Neuronal stem cell (in vitro differentiated cells): ENCODE measurements around the gene ST6GAL1.
"Not testable (repeated sequence)": the region's sequence is repeated elsewhere in the genome, so short reads cannot be mapped to it uniquely, and the experiment has no call there.

Experiments
- DNase-seq: peaks from one replicate; pipeline ENCODE4 v3.0.0-alpha.2; 2013; ENCODE audit warnings: low spot score
- H2AFZ ChIP-seq: one replicate; pipeline ENCODE4 v1.6.1; 2013; ENCODE audit warnings: mild to moderate bottlenecking, low read length, inconsistent platforms
- H2AK5ac ChIP-seq: 2 replicates; pipeline ENCODE4 v1.6.1; 2013; ENCODE audit warnings: low read depth, mild to moderate bottlenecking, inconsistent platforms, low read length, moderate library complexity, mixed read lengths
- H2BK120ac ChIP-seq: 2 replicates; pipeline ENCODE4 v1.6.1; 2013; ENCODE audit warnings: low read depth, mild to moderate bottlenecking, inconsistent platforms, low read length, moderate library complexity, mixed read lengths
- H2BK12ac ChIP-seq: one replicate; pipeline ENCODE4 v1.6.1; 2013; ENCODE audit warnings: low read length, inconsistent platforms
- H2BK15ac ChIP-seq: 2 replicates; pipeline ENCODE4 v1.6.1; 2013; ENCODE audit warnings: mild to moderate bottlenecking, low read length, inconsistent platforms, mixed read lengths
- H2BK5ac ChIP-seq: one replicate; pipeline ENCODE4 v1.6.1; 2013; ENCODE audit warnings: inconsistent platforms, mild to moderate bottlenecking, low read length, moderate library complexity
- H3K14ac ChIP-seq: one replicate; pipeline ENCODE4 v1.6.1; 2013; ENCODE audit warnings: low read length, inconsistent platforms
- H3K18ac ChIP-seq: 2 replicates; pipeline ENCODE4 v1.6.1; 2013; ENCODE audit warnings: low read length, inconsistent platforms
- H3K23ac ChIP-seq: 2 replicates; pipeline ENCODE4 v1.6.1; 2013; ENCODE audit warnings: low read depth, mild to moderate bottlenecking, mixed read lengths, low read length, inconsistent platforms; ENCODE audit not compliant: poor library complexity
- H3K27ac ChIP-seq: replicated peaks from 3 replicates; pipeline ENCODE4 v1.5.1; 2013; ENCODE audit warnings: low read length, inconsistent platforms
- H3K27me3 ChIP-seq, 3 experiments: 2 replicates each; pipeline ENCODE4 v1.6.1; 2013; ENCODE audit warnings: low read length in 3 of 3, mild to moderate bottlenecking in 2 of 3, inconsistent platforms in 1 of 3, low read depth in 1 of 3, mixed read lengths in 1 of 3, moderate library complexity in 1 of 3; ENCODE audit not compliant: control insufficient read depth in 3 of 3, insufficient read depth in 3 of 3
- H3K36me3 ChIP-seq, 2 donors: replicated peaks in 1 of 2; 2 replicates each; pipeline ENCODE4 v1.6.1; 2013; ENCODE audit warnings: low read length in 2 of 2; ENCODE audit not compliant: control insufficient read depth in 2 of 2, insufficient read depth in 2 of 2
- H3K4ac ChIP-seq: 2 replicates; pipeline ENCODE4 v1.6.1; 2013; ENCODE audit warnings: inconsistent platforms, mild to moderate bottlenecking, low read length, moderate library complexity
- H3K4me1 ChIP-seq, 2 donors: 1 replicate in 1 of 2; 2 replicates in 1 of 2; pipeline ENCODE4 v1.6.1; 2013; ENCODE audit warnings: low read length in 2 of 2, low read depth in 1 of 2; ENCODE audit not compliant: control insufficient read depth in 2 of 2, insufficient read depth in 1 of 2
- H3K4me2 ChIP-seq: one replicate; pipeline ENCODE4 v1.6.1; 2013; ENCODE audit warnings: mild to moderate bottlenecking, low read length, inconsistent platforms; ENCODE audit not compliant: insufficient read depth, poor library complexity, severe bottlenecking
- H3K4me3 ChIP-seq, 2 donors: 2 replicates each; pipeline ENCODE4 v1.5.1; 2013; ENCODE audit warnings: low read length in 2 of 2, mild to moderate bottlenecking in 2 of 2, inconsistent platforms in 1 of 2, moderate library complexity in 1 of 2
- H3K79me1 ChIP-seq: one replicate; pipeline ENCODE4 v1.6.1; 2013; ENCODE audit warnings: low read depth, mild to moderate bottlenecking, inconsistent platforms, low read length, moderate library complexity
- H3K9ac ChIP-seq: one replicate; pipeline ENCODE4 v1.6.1; 2013; ENCODE audit warnings: mild to moderate bottlenecking, low read depth, low read length, inconsistent platforms; ENCODE audit not compliant: poor library complexity
- H3K9me3 ChIP-seq, 2 donors: replicated peaks in 1 of 2; 2 replicates each; pipeline versions ENCODE3 to v1.6.1; 2013; ENCODE audit warnings: low read length in 2 of 2, mild to moderate bottlenecking in 2 of 2, inconsistent platforms in 1 of 2, low read depth in 1 of 2, mixed read lengths in 1 of 2, moderate library complexity in 1 of 2; ENCODE audit not compliant: control insufficient read depth in 2 of 2, insufficient read depth in 1 of 2
- H4K8ac ChIP-seq: one replicate; pipeline ENCODE4 v1.6.1; 2013; ENCODE audit warnings: low read depth, mild to moderate bottlenecking, inconsistent platforms, low read length, moderate library complexity
- H4K91ac ChIP-seq: one replicate; pipeline ENCODE4 v1.6.1; 2013; ENCODE audit warnings: low read length, low read depth, mild to moderate bottlenecking, inconsistent platforms; ENCODE audit not compliant: poor library complexity
- WGBS, 2 donors: extraction: QIAGEN DNeasy Blood & Tissue Kit; methylation state at CpG; one replicate each; pipeline ENCODE4 v1.1.7; 2013; ENCODE audit warnings: missing lambda C conversion rate in 2 of 2, mixed read lengths in 1 of 2; ENCODE audit not compliant: insufficient read length in 2 of 2, insufficient replicate concordance in 1 of 2; ENCODE audit errors: extremely low coverage in 2 of 2; 5-methylcytosine and 5-hydroxymethylcytosine counted together

ST6GAL1 gene

GRCh38 chr3:186966406-186966805 lies 36.1 kb downstream of the ST6GAL1 start:
- H2BK12ac ChIP-seq: no peak overlapping the region
- H3K9ac ChIP-seq: no peak overlapping the region
- no peak overlapping the region for H3K18ac ChIP-seq
- no peak overlapping the region for H4K8ac ChIP-seq
- no CpG with 5 or more reads among the region's 6 CpGs for WGBS, 2 donors
- no peak overlapping the region for H3K4me2 ChIP-seq
- H3K9me3 ChIP-seq: no peaks in the 10 kb centered on the region
- H2BK120ac ChIP-seq: no peak overlapping the region
- H3K23ac ChIP-seq: no peak overlapping the region
- H2AK5ac ChIP-seq: no peak overlapping the region
- H3K4me3 ChIP-seq: no peak overlapping the region
- peaks cover 6 to 14% of the 10 kb centered on the region in 2 donors for H3K4me1 ChIP-seq
- no peaks in the 10 kb centered on the region for H3K27me3 ChIP-seq
- H2AFZ ChIP-seq: no peak overlapping the region
- no peak overlapping the region for H2BK5ac ChIP-seq
- no peak overlapping the region for H4K91ac ChIP-seq
- H3K27ac ChIP-seq: no peak overlapping the region
- H3K4ac ChIP-seq: no peak overlapping the region
- DNase-seq: no peak
- H3K79me1 ChIP-seq: no peaks in the 10 kb centered on the region
- H3K14ac ChIP-seq: no peak overlapping the region
- H2BK15ac ChIP-seq: no peak overlapping the region
- peaks cover 0 to 3% of the 10 kb centered on the region in 2 donors for H3K36me3 ChIP-seq

GRCh38 chr3:186967236-186967635 lies 36.9 kb downstream of the ST6GAL1 start:
- no CpG with 5 or more reads among the region's 11 CpGs for WGBS, 2 donors
- DNase-seq, H3K36me3 ChIP-seq: not testable (repeated sequence)

GRCh38 chr3:186967686-186968085 lies 37.4 kb downstream of the ST6GAL1 start:
- Histone ChIP-seq H3K9ac (no peak overlapping the region), H3K4me3 (no peak overlapping the region), H2BK120ac (no peak overlapping the region), H4K8ac (no peak overlapping the region), H3K79me1 (no peaks in the 10 kb centered on the region), H3K27me3 (no peaks in the 10 kb centered on the region), H2BK12ac (no peak overlapping the region), H3K36me3 (peaks cover 0 to 6% of the 10 kb centered on the region in 2 donors), H3K18ac (peak overlapping the region; percentile 29), H3K4me2 (no peak overlapping the region), H3K14ac (no peak overlapping the region), H2BK5ac (no peak overlapping the region), H4K91ac (no peak overlapping the region), H3K4me1 (peaks cover 6 to 12% of the 10 kb centered on the region in 2 donors), H2BK15ac (no peak overlapping the region), H3K23ac (no peak overlapping the region), H3K27ac (no peak overlapping the region), H3K4ac (no peak overlapping the region), H2AFZ (no peak overlapping the region), H2AK5ac (no peak overlapping the region), H3K9me3 (no peaks in the 10 kb centered on the region)
- WGBS, 2 donors: no CpG with 5 or more reads among the region's 7 CpGs
- DNase-seq: no peak

More at GRCh38 chr3:186967236-186967635, 36.9 kb downstream of the ST6GAL1 start:
- not testable (repeated sequence) for H3K23ac ChIP-seq, H3K4me2 ChIP-seq, H3K9ac ChIP-seq, H3K18ac ChIP-seq, H2AK5ac ChIP-seq, H3K14ac ChIP-seq, H4K8ac ChIP-seq, H3K4ac ChIP-seq, H2BK120ac ChIP-seq, H3K27ac ChIP-seq, H3K4me3 ChIP-seq, H2BK15ac ChIP-seq, H4K91ac ChIP-seq, H2BK12ac ChIP-seq, H2BK5ac ChIP-seq, H3K27me3 ChIP-seq, H3K79me1 ChIP-seq, H3K9me3 ChIP-seq, H2AFZ ChIP-seq
- peaks cover 6 to 12% of the 10 kb centered on the region in 2 donors for H3K4me1 ChIP-seq

- Histone ChIP-seq H3K14ac (no peak overlapping the region), H3K4me2 (no peak overlapping the region), H2BK15ac (no peak overlapping the region), H2BK120ac (no peak overlapping the region), H3K4ac (no peak overlapping the region), H2BK12ac (no peak overlapping the region), H3K79me1 (no peaks in the 10 kb centered on the region), H3K4me1 (peaks cover 3 to 8% of the 10 kb centered on the region in 2 donors), H3K23ac (no peak overlapping the region), H2BK5ac (no peak overlapping the region), H3K36me3 (peaks cover 0 to 6% of the 10 kb centered on the region in 2 donors), H3K4me3 (no peak overlapping the region), H2AK5ac (no peak overlapping the region), H4K8ac (no peak overlapping the region), H3K9me3 (no peaks in the 10 kb centered on the region), H4K91ac (no peak overlapping the region), H3K18ac (no peak overlapping the region), H3K27me3 (no peaks in the 10 kb centered on the region), H2AFZ (no peak overlapping the region), H3K9ac (no peak overlapping the region), H3K27ac (no peak overlapping the region)
- DNase-seq: no peak
- WGBS, 2 donors: no CpG with 5 or more reads among the region's 7 CpGs
Observed at GRCh38 chr3:186969607-186970006, 39.3 kb downstream of the ST6GAL1 start.
